CD4-positive, alpha-beta T cell (primary cell): Measurements from ENCODE around the gene ARL5C. TPM values are rescaled to one million over a fixed set of nuclear protein-coding genes. Genes with fewer than 3 reads are reported as not detected.

Source experiments
- ATAC-seq: fragments of 200-7000 bp; cut with Tn5 transposase; one replicate; pipeline ENCODE4 v1.10.0; 2022; ENCODE audit warnings: mild to moderate bottlenecking; ENCODE audit not compliant: poor library complexity
- CTCF ChIA-PET: fragments of 350-600 bp; sonication (Branson Sonifier 250); formaldehyde crosslinking; loops from one replicate; lab custom pipeline; 2021; ENCODE audit warnings: antibody characterized with exemption, inconsistent platforms; lab: Charles Lee
- POLR2A ChIA-PET: fragments of 350-600 bp; sonication (Branson Sonifier 250); formaldehyde crosslinking; loops from one replicate; lab custom pipeline; 2021; ENCODE audit warnings: antibody characterized with exemption, inconsistent platforms; lab: Charles Lee
- DNase-seq, 14 experiments: peaks; one replicate each; pipeline ENCODE4 v3.0.0-alpha.2; 2013 to 2020; ENCODE audit warnings: mixed read lengths in 2 of 14
- H3K27ac ChIP-seq, 2 donors: one replicate each; pipeline versions ENCODE4 v1.5.1 to v1.7.0; 2013; ENCODE audit warnings: low read length in 2 of 2, low read depth in 1 of 2, mild to moderate bottlenecking in 1 of 2
- H3K27me3 ChIP-seq, 2 experiments: 1 replicate in 1 of 2; 2 replicates in 1 of 2; pipeline versions ENCODE4 v1.6.1 to v1.7.0; 2013; ENCODE audit warnings: low read length in 2 of 2, control low read depth in 1 of 2, mild to moderate bottlenecking in 1 of 2, moderate library complexity in 1 of 2; ENCODE audit not compliant: insufficient read depth in 2 of 2, control insufficient read depth in 1 of 2
- H3K36me3 ChIP-seq: one replicate; pipeline ENCODE4 v1.6.1; 2013; ENCODE audit warnings: low read length, control low read depth; ENCODE audit not compliant: insufficient read depth
- H3K4me1 ChIP-seq: one replicate; pipeline ENCODE4 v1.6.1; 2013; ENCODE audit warnings: low read length, control low read depth; ENCODE audit not compliant: insufficient read depth
- H3K4me3 ChIP-seq: one replicate; pipeline ENCODE4 v1.5.1; 2013; ENCODE audit warnings: mild to moderate bottlenecking, low read length, moderate library complexity
- H3K9me3 ChIP-seq, 2 experiments: 1 replicate in 1 of 2; 2 replicates in 1 of 2; pipeline versions ENCODE4 v1.6.1 to v1.7.0; 2013; ENCODE audit warnings: low read length in 2 of 2, mild to moderate bottlenecking in 2 of 2, control low read depth in 1 of 2, moderate library complexity in 1 of 2; ENCODE audit not compliant: control insufficient read depth in 1 of 2, insufficient read depth in 1 of 2
- H3K27ac Mint-ChIP-seq: one replicate; pipeline ENCODE4 v1.8.0; 2020; ENCODE audit warnings: mixed read lengths
- H3K27me3 Mint-ChIP-seq: one replicate; pipeline ENCODE4 v1.8.0; 2021; ENCODE audit warnings: mixed read lengths
- H3K36me3 Mint-ChIP-seq: one replicate; pipeline ENCODE4 v1.8.0; 2021; ENCODE audit warnings: low read depth, mixed read lengths
- H3K4me1 Mint-ChIP-seq: one replicate; pipeline ENCODE4 v1.8.0; 2021; ENCODE audit warnings: low read depth, mixed read lengths
- H3K4me3 Mint-ChIP-seq: one replicate; pipeline ENCODE4 v1.8.0; 2020; ENCODE audit warnings: mild to moderate bottlenecking, mixed read lengths
- H3K9me3 Mint-ChIP-seq: one replicate; pipeline ENCODE4 v1.8.0; 2020; ENCODE audit warnings: mixed read lengths
- CTCF ChIP-seq: fragments of 200-600 bp; IDR thresholded peaks from one replicate; pipeline ENCODE4 v1.8.0; 2022; ENCODE audit warnings: antibody characterized with exemption, mild to moderate bottlenecking
- intact Hi-C, 2 experiments: fragments of 100-400 bp; cut with DNase I in 1 of 2; cut with micrococcal nuclease in 1 of 2; formaldehyde crosslinking; loops; one replicate each; pipeline versions ENCODE4 v1.15.1 to v1.9.0; 2023 to 2025; cut with DNase I, micrococcal nuclease
- total RNA-seq, 174 experiments: library from RNA in 2 of 174; stranded (reverse) in 2 of 174; gene quantifications; one replicate each; pipeline ENCODE4 v1.2.3 and lab custom pipeline; 2021 to 2026

Gene ARL5C
- total RNA-seq, 2 experiments from 2014 or later = not detected

- no peaks in the 10 kb centered on the region for H3K27me3 ChIP-seq
- no peak for DNase-seq
- CTCF ChIA-PET = interaction anchor here (1.0 kb wide), 1 partner anchor 9 kb away, joined by 4 read pairs; no protein-coding TSS in a partner anchor
- peaks cover 11% of the 10 kb centered on the region for H3K36me3 Mint-ChIP-seq
- no peak for ATAC-seq
- POLR2A ChIA-PET = interaction anchor here (1.4 to 1.7 kb wide), 2 partner anchors 8 to 9 kb away, joined by 3 to 9 read pairs; partner anchors contain the start of gene PLXDC1
- no peaks in the 10 kb centered on the region for H3K36me3 ChIP-seq
- H3K27ac Mint-ChIP-seq = no peak overlapping the region
- H3K27me3 Mint-ChIP-seq = no peaks in the 10 kb centered on the region
- intact Hi-C loops = no loop called here
- no peak overlapping the region for H3K27ac ChIP-seq
- peaks cover 4% of the 10 kb centered on the region for H3K4me1 ChIP-seq
- H3K9me3 Mint-ChIP-seq = no peaks in the 10 kb centered on the region
- peaks cover 14% of the 10 kb centered on the region for H3K4me1 Mint-ChIP-seq
- H3K4me3 Mint-ChIP-seq = no peak overlapping the region
- TF ChIP-seq CTCF = no peak
- H3K4me3 ChIP-seq = no peak overlapping the region
- no peaks in the 10 kb centered on the region for H3K9me3 ChIP-seq
Measured at GRCh38 chr17:39143552-39144093, 22.3 kb downstream of the ARL5C start.

GRCh38 chr17:39141915-39142664 lies 23.9 kb downstream of the ARL5C start:
- H3K36me3 ChIP-seq = no peaks in the 10 kb centered on the region
- Mint-ChIP-seq H3K27me3 (no peaks in the 10 kb centered on the region), H3K4me1 (peaks cover 6% of the 10 kb centered on the region), H3K4me3 (no peak overlapping the region), H3K9me3 (no peaks in the 10 kb centered on the region), H3K27ac (no peak overlapping the region), H3K36me3 (peaks cover 12% of the 10 kb centered on the region)
- H3K27ac ChIP-seq = no peak overlapping the region
- peaks cover 4% of the 10 kb centered on the region for H3K4me1 ChIP-seq
- ChIA-PET POLR2A (interaction anchor here (1.4 kb wide), 1 partner anchor 9 kb away, joined by 3 read pairs; the partner anchor contains the start of gene PLXDC1), CTCF (no interaction called here)
- H3K9me3 ChIP-seq = no peaks in the 10 kb centered on the region
- ATAC-seq = no peak
- no peaks in the 10 kb centered on the region for H3K27me3 ChIP-seq
- DNase-seq = no peak
- intact Hi-C loops = no loop called here
- no peak overlapping the region for H3K4me3 ChIP-seq
- no peak for TF ChIP-seq CTCF

- Mint-ChIP-seq H3K9me3 (no peaks in the 10 kb centered on the region), H3K4me3 (no peak overlapping the region), H3K27me3 (no peaks in the 10 kb centered on the region), H3K4me1 (peaks cover 6% of the 10 kb centered on the region), H3K36me3 (peaks cover 19% of the 10 kb centered on the region), H3K27ac (no peak overlapping the region)
- DNase-seq (no peak), ATAC-seq (no peak)
- TF ChIP-seq CTCF = no peak
- ChIA-PET POLR2A (no interaction called here), CTCF (interaction anchor here (1.1 kb wide), 1 partner anchor 34 kb away, joined by 3 read pairs; no protein-coding TSS in a partner anchor)
- Histone ChIP-seq H3K36me3 (no peaks in the 10 kb centered on the region), H3K27me3 (no peaks in the 10 kb centered on the region), H3K27ac (no peak overlapping the region), H3K4me1 (peaks cover 4% of the 10 kb centered on the region), H3K4me3 (no peak overlapping the region), H3K9me3 (no peaks in the 10 kb centered on the region)
- intact Hi-C loops = no loop called here
Measured at GRCh38 chr17:39141294-39141693, 24.7 kb downstream of the ARL5C start.
